Endodermal cell (in vitro differentiated cells): ENCODE measurements around the gene KAZN. TPM values are rescaled to one million over a fixed set of nuclear protein-coding genes. Genes with fewer than 3 reads are reported as not detected.

Source experiments
- DNase-seq: peaks from one replicate; pipeline ENCODE4 v3.0.0-alpha.2; 2017
- H3K27ac ChIP-seq: 2 replicates; pipeline ENCODE4 v1.5.1; 2013; ENCODE audit warnings: mild to moderate bottlenecking, low read depth, low read length, moderate library complexity
- H3K27me3 ChIP-seq: 2 replicates; pipeline ENCODE4 v1.6.1; 2013; ENCODE audit warnings: mild to moderate bottlenecking, low read length, moderate library complexity; ENCODE audit not compliant: insufficient read depth, control insufficient read depth, poor library complexity, severe bottlenecking
- H3K36me3 ChIP-seq: 2 replicates; pipeline ENCODE4 v1.7.0; 2013; ENCODE audit warnings: mild to moderate bottlenecking, low read length, moderate library complexity; ENCODE audit not compliant: control insufficient read depth, insufficient read depth
- H3K4me1 ChIP-seq: one replicate; pipeline ENCODE4 v1.7.0; 2013; ENCODE audit warnings: low read length; ENCODE audit not compliant: control insufficient read depth, insufficient read depth
- H3K4me3 ChIP-seq: 2 replicates; pipeline ENCODE4 v1.5.1; 2013; ENCODE audit warnings: mild to moderate bottlenecking, low read length, moderate library complexity
- H3K9ac ChIP-seq: 2 replicates; pipeline ENCODE4 v1.6.1; 2013; ENCODE audit warnings: mild to moderate bottlenecking, low read length, moderate library complexity; ENCODE audit not compliant: poor library complexity, severe bottlenecking; ENCODE audit errors: extremely low read depth
- H3K9me3 ChIP-seq: 2 replicates; pipeline ENCODE4 v1.6.1; 2013; ENCODE audit warnings: mild to moderate bottlenecking, low read length, moderate library complexity; ENCODE audit not compliant: control insufficient read depth
- H3K27ac Mint-ChIP-seq: 2 replicates; pipeline ENCODE4 v1.8.0; 2020; ENCODE audit warnings: mixed read lengths
- H3K27me3 Mint-ChIP-seq: 2 replicates; pipeline ENCODE4 v1.8.0; 2021; ENCODE audit warnings: mild to moderate bottlenecking, mixed read lengths; ENCODE audit not compliant: insufficient read depth
- H3K36me3 Mint-ChIP-seq: 2 replicates; pipeline ENCODE4 v1.8.0; 2020; ENCODE audit warnings: low read depth, mixed read lengths
- H3K4me1 Mint-ChIP-seq: 2 replicates; pipeline ENCODE4 v1.8.0; 2020; ENCODE audit warnings: mixed read lengths
- H3K4me3 Mint-ChIP-seq: 2 replicates; pipeline ENCODE4 v1.8.0; 2020; ENCODE audit warnings: mild to moderate bottlenecking, moderate library complexity, mixed read lengths
- H3K9me3 Mint-ChIP-seq: 2 replicates; pipeline ENCODE4 v1.8.0; 2020; ENCODE audit warnings: mild to moderate bottlenecking, mixed read lengths
- CTCF ChIP-seq: fragments of 200-600 bp; sonication (generic); conservative IDR thresholded peaks from 2 replicates; pipeline ENCODE4 v1.5.0; 2021; ENCODE audit warnings: antibody characterized with exemption, mild to moderate bottlenecking
- WGBS, 2 experiments: methylation state at CpG; one replicate each; pipeline versions ENCODE4 v1.1.5 to v1.1.7; 2013; ENCODE audit warnings: missing lambda C conversion rate in 2 of 2, mixed read lengths in 1 of 2; ENCODE audit not compliant: insufficient coverage in 1 of 2, insufficient read length in 1 of 2; 5-methylcytosine and 5-hydroxymethylcytosine counted together
- total RNA-seq, 2 donors: library from RNA; stranded (reverse); fragmentation: NEBNext Ultra II Directional in 1 of 2; extraction: Animal tissue kit (Norgen Biotek cat#: 25700) in 1 of 2; gene quantifications; 2 replicates in 1 of 2; 3 replicates in 1 of 2; pipeline ENCODE4 v1.2.1, GENCODE V29; 2021

The KAZN gene
- total RNA-seq, 2 donors from 2014 or later: 12.4 to 13.9 TPM

DNA sequence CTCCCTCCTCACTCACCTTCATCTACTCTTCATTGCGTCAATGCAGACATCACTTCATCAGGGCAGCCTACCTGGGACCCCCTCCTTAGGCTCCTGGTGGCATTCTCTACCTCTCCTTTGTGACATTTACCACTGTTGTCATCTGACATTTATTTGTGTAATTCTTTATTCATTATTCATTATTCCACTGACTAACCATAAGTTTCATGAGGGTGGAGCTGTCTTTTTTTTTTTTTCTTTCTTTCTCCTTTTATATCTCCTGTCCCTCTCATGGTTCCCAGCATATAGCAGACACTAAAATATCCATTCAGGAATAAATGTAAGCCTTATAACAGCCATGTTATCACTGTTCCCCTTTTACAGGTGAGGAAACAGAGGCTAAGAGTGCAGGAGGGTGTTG, 126.8 kb downstream of the KAZN start:
- H3K36me3 Mint-ChIP-seq: peaks cover 2% of the 10 kb centered on the region
- H3K27ac ChIP-seq: no peak overlapping the region
- peaks cover 3% of the 10 kb centered on the region for H3K4me1 ChIP-seq
- no peak overlapping the region for H3K4me3 ChIP-seq
- 100% methylated on average over 1 of the region's 1 CpG; no CpG with 5 or more reads in 1 of the 2 experiments for WGBS, 2 experiments
- H3K36me3 ChIP-seq: no peaks in the 10 kb centered on the region
- no peaks in the 10 kb centered on the region for H3K27me3 ChIP-seq
- no peaks in the 10 kb centered on the region for H3K27me3 Mint-ChIP-seq
- H3K9ac ChIP-seq: no peak overlapping the region
- peaks cover 38% of the 10 kb centered on the region for H3K4me1 Mint-ChIP-seq
- peak overlapping the region; percentile 58 for H3K27ac Mint-ChIP-seq
- TF ChIP-seq CTCF: no peak
- H3K4me3 Mint-ChIP-seq: no peak overlapping the region
- no peaks in the 10 kb centered on the region for H3K9me3 Mint-ChIP-seq
- no peaks in the 10 kb centered on the region for H3K9me3 ChIP-seq
- no peak for DNase-seq

GRCh38 chr1:14725695-14726094, 127.2 kb downstream of the KAZN start:
- WGBS, 2 experiments: 19 to 40% methylated on average over 1 to 2 of the region's 2 CpGs
- Histone ChIP-seq H3K36me3 (no peaks in the 10 kb centered on the region), H3K4me1 (peaks cover 3% of the 10 kb centered on the region), H3K4me3 (no peak overlapping the region), H3K27me3 (no peaks in the 10 kb centered on the region), H3K27ac (no peak overlapping the region), H3K9ac (no peak overlapping the region), H3K9me3 (no peaks in the 10 kb centered on the region)
- Mint-ChIP-seq H3K27me3 (no peaks in the 10 kb centered on the region), H3K4me3 (no peak overlapping the region), H3K4me1 (peaks cover 38% of the 10 kb centered on the region), H3K27ac (peak overlapping the region; percentile 58), H3K9me3 (no peaks in the 10 kb centered on the region), H3K36me3 (peaks cover 2% of the 10 kb centered on the region)
- no peak for TF ChIP-seq CTCF
- DNase-seq: peak; percentile 94

GRCh38 chr1:14726606-14727005, 128.1 kb downstream of the KAZN start:
- no peak overlapping the region for H3K27ac Mint-ChIP-seq
- H3K4me1 Mint-ChIP-seq: peaks cover 41% of the 10 kb centered on the region
- Histone ChIP-seq H3K4me1 (peaks cover 3% of the 10 kb centered on the region), H3K27me3 (no peaks in the 10 kb centered on the region), H3K4me3 (no peak overlapping the region), H3K36me3 (no peaks in the 10 kb centered on the region), H3K9ac (no peak overlapping the region), H3K9me3 (no peaks in the 10 kb centered on the region), H3K27ac (no peak overlapping the region)
- no peaks in the 10 kb centered on the region for H3K36me3 Mint-ChIP-seq
- peak; percentile 87 for DNase-seq
- no peaks in the 10 kb centered on the region for H3K27me3 Mint-ChIP-seq
- H3K9me3 Mint-ChIP-seq: no peaks in the 10 kb centered on the region
- H3K4me3 Mint-ChIP-seq: no peak overlapping the region
- 78 to 88% methylated on average over 6 of the region's 6 CpGs for WGBS, 2 experiments
- no peak for TF ChIP-seq CTCF
